Measurements from ENCODE around the gene FBXW8.

FBXW8 gene

GRCh38 chr12:117005417-117006046 is 94.8 kb downstream of the FBXW8 start:
- Histone ChIP-seq H3K27ac (no peak overlapping the region), H3K4me3 (no peak overlapping the region), H3K9me3 (no peaks in the 10 kb centered on the region), H3K36me3 (peaks cover 16 to 49% (median 23%) of the 10 kb centered on the region in 3 donors), H3K4me1 (peaks cover 0 to 4% (median 0%) of the 10 kb centered on the region in 4 donors), H3K27me3 (no peaks in the 10 kb centered on the region)
- DNase-seq, result no peak
- no peak for TF ChIP-seq CTCF (IDR thresholded peaks at IDR 0.05)
- intact Hi-C loops (cut with DNase I; ENCODE audit: low total_unique reads), result no loop called here

- peaks cover 0 to 7% (median 0%) of the 10 kb centered on the region in 4 donors for H3K4me1 ChIP-seq
- H3K9me3 ChIP-seq, result no peaks in the 10 kb centered on the region
- no peak for TF ChIP-seq CTCF (IDR thresholded peaks at IDR 0.05)
- no peak overlapping the region for H3K4me3 ChIP-seq
- intact Hi-C loops (cut with DNase I; ENCODE audit: low total_unique reads), result no loop called here
- H3K27me3 ChIP-seq, result no peaks in the 10 kb centered on the region
- peaks cover 16 to 48% (median 25%) of the 10 kb centered on the region in 3 donors for H3K36me3 ChIP-seq
- DNase-seq, result no peak
- H3K27ac ChIP-seq, result no peak overlapping the region
Observed at GRCh38 chr12:117006333-117006732, 95.6 kb downstream of the FBXW8 start.

- intact Hi-C loops (cut with DNase I; ENCODE audit: low total_unique reads), result no loop called here
- Histone ChIP-seq H3K9me3 (no peaks in the 10 kb centered on the region), H3K27me3 (no peaks in the 10 kb centered on the region), H3K4me3 (no peak overlapping the region), H3K36me3 (peaks cover 16 to 52% (median 28%) of the 10 kb centered on the region in 3 donors), H3K27ac (no peak overlapping the region), H3K4me1 (peaks cover 0 to 13% (median 0%) of the 10 kb centered on the region in 4 donors)
- no peak for DNase-seq
- no peak for TF ChIP-seq CTCF (IDR thresholded peaks at IDR 0.05)
Observed at GRCh38 chr12:117007577-117007976, 96.8 kb downstream of the FBXW8 start.

- no peak for DNase-seq
- peaks cover 0 to 13% (median 0%) of the 10 kb centered on the region in 4 donors for H3K4me1 ChIP-seq
- peaks cover 0 to 16% (median 12%) of the 10 kb centered on the region in 3 donors for H3K9me3 ChIP-seq
- peaks cover 28 to 63% (median 49%) of the 10 kb centered on the region in 3 donors for H3K36me3 ChIP-seq
- H3K27me3 ChIP-seq, result no peaks in the 10 kb centered on the region
- intact Hi-C loops (cut with DNase I; ENCODE audit: low total_unique reads), result no loop called here
- H3K4me3 ChIP-seq, result no peak overlapping the region
- no peak overlapping the region for H3K27ac ChIP-seq
- TF ChIP-seq CTCF (IDR thresholded peaks at IDR 0.05), result no peak
Observed at GRCh38 chr12:117009759-117010158, 99.0 kb downstream of the FBXW8 start.

GRCh38 chr12:117010693-117011451 is 100.1 kb downstream of the FBXW8 start:
- Histone ChIP-seq H3K4me3 (no peak overlapping the region), H3K27me3 (no peaks in the 10 kb centered on the region), H3K9me3 (peaks cover 0 to 19% (median 12%) of the 10 kb centered on the region in 3 donors), H3K27ac (no peak overlapping the region), H3K36me3 (peaks cover 27 to 62% (median 54%) of the 10 kb centered on the region in 3 donors), H3K4me1 (peaks cover 0 to 13% (median 0%) of the 10 kb centered on the region in 4 donors)
- intact Hi-C loops (cut with DNase I; ENCODE audit: low total_unique reads), result no loop called here
- no peak for DNase-seq
- TF ChIP-seq CTCF (IDR thresholded peaks at IDR 0.05), result no peak

Measured in tibial artery (tissue), 4 donors.